Stimulated activated memory B cell treated with anti-CD40 and anti-IgM and Interleukin-4, amounts not matched to agents 10 μg/mL and 1 μg/mL and 100 μg/mL, for 72 hours (primary cell): ENCODE results near the gene CTLA4.

Experiments used
- ATAC-seq: fragments of 150-1000 bp; cut with Tn5 transposase; 2 replicates; pipeline ENCODE4 v1.10.0; 2021
- H3K27ac Mint-ChIP-seq: one replicate; pipeline ENCODE4 v1.8.0; 2022; ENCODE audit warnings: mild to moderate bottlenecking, mixed read lengths
- H3K27me3 Mint-ChIP-seq: one replicate; pipeline ENCODE4 v1.8.0; 2022; ENCODE audit warnings: mixed read lengths
- H3K36me3 Mint-ChIP-seq: one replicate; pipeline ENCODE4 v1.8.0; 2022; ENCODE audit warnings: mixed read lengths
- H3K4me1 Mint-ChIP-seq: one replicate; pipeline ENCODE4 v1.8.0; 2022; ENCODE audit warnings: mixed read lengths
- H3K4me3 Mint-ChIP-seq: one replicate; pipeline ENCODE4 v1.8.0; 2022; ENCODE audit warnings: mild to moderate bottlenecking, moderate library complexity, mixed read lengths
- H3K9me3 Mint-ChIP-seq: one replicate; pipeline ENCODE4 v1.8.0; 2022; ENCODE audit warnings: mixed read lengths

CTLA4 gene

DNA sequence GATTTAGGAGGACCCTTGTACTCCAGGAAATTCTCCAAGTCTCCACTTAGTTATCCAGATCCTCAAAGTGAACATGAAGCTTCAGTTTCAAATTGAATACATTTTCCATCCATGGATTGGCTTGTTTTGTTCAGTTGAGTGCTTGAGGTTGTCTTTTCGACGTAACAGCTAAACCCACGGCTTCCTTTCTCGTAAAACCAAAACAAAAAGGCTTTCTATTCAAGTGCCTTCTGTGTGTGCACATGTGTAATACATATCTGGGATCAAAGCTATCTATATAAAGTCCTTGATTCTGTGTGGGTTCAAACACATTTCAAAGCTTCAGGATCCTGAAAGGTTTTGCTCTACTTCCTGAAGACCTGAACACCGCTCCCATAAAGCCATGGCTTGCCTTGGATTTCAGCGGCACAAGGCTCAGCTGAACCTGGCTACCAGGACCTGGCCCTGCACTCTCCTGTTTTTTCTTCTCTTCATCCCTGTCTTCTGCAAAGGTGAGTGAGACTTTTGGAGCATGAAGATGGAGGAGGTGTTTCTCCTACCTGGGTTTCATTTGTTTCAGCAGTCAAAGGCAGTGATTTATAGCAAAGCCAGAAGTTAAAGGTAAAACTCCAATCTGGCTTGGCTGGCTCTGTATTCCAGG lies at the start of gene CTLA4:
CTLA4 (plus strand) TSS at position 211 of the 640 bp plus-strand sequence; CDS start at position 383, 172 bp downstream.
- H3K4me1 Mint-ChIP-seq, result peaks cover 31% of the 10 kb centered on the region
- no peak for ATAC-seq
- peaks cover 3% of the 10 kb centered on the region for H3K9me3 Mint-ChIP-seq
- no peak within 1 kb of the TSS for H3K27ac Mint-ChIP-seq
- no peaks in the 10 kb centered on the region for H3K36me3 Mint-ChIP-seq
- peaks cover 25% of the 10 kb centered on the region for H3K27me3 Mint-ChIP-seq
- H3K4me3 Mint-ChIP-seq, result no peak within 1 kb of the TSS

DNA sequence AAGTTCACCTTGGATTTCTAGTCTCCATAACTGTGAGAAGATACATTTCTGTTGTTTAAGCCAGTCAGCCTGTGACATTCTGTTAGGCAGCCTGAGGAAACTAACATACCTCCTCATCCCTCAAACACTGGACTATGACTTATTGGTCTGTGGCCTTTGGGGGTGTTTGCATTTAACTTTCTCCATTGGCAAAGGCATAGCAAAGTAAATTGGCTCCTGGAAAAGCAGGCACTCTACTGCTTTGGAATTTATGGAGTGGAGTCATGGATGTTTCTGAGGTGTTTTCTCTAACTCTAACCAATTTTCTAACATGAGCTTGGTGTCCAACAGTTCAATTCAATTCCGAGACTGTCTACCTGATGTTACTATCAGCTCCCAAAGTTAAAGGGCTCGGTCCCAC lies 48.9 kb upstream of the CTLA4 start:
- Mint-ChIP-seq H3K4me3 (no peak overlapping the region), H3K9me3 (no peaks in the 10 kb centered on the region), H3K4me1 (peaks cover 12% of the 10 kb centered on the region), H3K27me3 (peaks cover 80% of the 10 kb centered on the region), H3K36me3 (no peaks in the 10 kb centered on the region), H3K27ac (no peak overlapping the region)
- ATAC-seq, result no peak

DNA sequence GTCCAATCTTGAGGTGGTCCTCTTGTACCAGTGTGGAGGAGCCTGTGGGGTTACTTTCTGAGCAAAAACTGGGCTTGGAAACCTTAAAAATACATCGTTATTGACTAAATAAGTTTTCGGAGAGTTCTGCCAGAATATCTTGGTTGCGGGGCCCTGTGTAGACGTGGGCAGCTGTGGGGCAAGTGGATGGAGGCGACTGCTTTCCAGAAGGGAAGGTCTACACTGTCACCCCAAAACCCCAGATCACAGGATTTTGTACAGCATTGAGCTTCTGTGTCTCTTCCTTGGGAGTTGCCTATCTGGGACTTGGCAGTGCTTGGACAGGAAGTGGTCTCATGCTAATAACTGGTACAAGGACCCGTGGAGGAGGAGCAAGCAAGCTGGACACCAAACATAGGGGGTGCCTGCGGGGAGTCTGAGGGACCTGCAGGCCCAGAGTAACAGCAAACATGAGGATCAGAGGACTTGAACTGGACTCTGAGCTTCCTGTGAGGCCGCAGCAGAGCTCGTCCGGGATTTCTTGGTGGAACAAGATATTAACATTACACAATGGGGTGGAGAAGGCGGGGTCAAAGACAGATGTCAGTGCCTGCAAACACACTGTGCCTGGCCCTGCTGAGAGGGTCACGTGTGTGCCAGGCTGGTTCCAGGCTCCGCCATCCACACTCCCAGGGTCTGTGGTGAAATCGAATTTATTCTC lies 48.0 kb upstream of the CTLA4 start:
- no peaks in the 10 kb centered on the region for H3K9me3 Mint-ChIP-seq
- peaks cover 80% of the 10 kb centered on the region for H3K27me3 Mint-ChIP-seq
- H3K36me3 Mint-ChIP-seq, result no peaks in the 10 kb centered on the region
- no peak overlapping the region for H3K4me3 Mint-ChIP-seq
- no peak for ATAC-seq
- H3K27ac Mint-ChIP-seq, result no peak overlapping the region
- peaks cover 12% of the 10 kb centered on the region for H3K4me1 Mint-ChIP-seq

DNA sequence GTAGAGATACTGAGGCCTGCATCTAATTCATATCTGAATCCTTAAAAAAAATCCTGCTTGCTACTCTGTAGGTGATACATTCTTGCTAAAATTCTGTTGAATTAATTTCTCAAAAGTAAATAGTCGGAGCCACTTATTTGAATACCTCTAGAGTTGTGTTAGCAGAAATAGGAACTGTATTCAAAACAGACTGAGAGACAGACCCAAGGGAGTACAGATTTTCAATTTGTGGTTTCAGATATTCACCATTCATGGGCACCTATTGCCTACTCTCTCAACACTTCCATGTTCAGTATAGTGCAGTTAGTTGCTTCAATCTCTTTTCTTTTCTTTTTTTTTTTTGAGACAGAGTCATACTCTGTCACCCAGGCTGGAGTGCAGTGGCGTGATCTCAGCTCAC lies 46.6 kb upstream of the CTLA4 start:
- H3K27ac Mint-ChIP-seq, result no peak overlapping the region
- H3K27me3 Mint-ChIP-seq, result peaks cover 72% of the 10 kb centered on the region
- H3K4me1 Mint-ChIP-seq, result peaks cover 6% of the 10 kb centered on the region
- no peak overlapping the region for H3K4me3 Mint-ChIP-seq
- ATAC-seq, result peak; percentile 77
- H3K9me3 Mint-ChIP-seq, result no peaks in the 10 kb centered on the region
- no peaks in the 10 kb centered on the region for H3K36me3 Mint-ChIP-seq

DNA sequence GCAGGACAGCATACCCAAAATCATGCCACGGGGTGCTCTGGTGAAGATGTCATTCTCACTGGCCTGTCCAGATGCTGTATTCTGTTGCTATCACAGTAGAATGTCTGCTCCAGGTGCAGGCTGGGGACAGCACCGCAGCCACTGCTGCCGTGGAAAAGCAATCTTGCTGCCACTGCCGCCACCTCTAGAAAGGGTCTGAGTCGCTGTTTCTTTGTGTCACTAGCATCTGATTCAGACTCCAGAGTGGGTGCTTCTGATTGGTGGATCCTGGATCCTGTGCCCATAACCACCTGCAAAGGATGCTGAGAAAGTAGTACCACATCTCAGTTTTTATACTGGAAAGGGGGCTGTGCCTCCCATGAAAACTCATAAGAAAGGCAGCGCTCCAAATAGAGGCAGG lies 45.3 kb upstream of the CTLA4 start:
- no peaks in the 10 kb centered on the region for H3K36me3 Mint-ChIP-seq
- no peak overlapping the region for H3K27ac Mint-ChIP-seq
- peaks cover 59% of the 10 kb centered on the region for H3K27me3 Mint-ChIP-seq
- no peak for ATAC-seq
- no peaks in the 10 kb centered on the region for H3K9me3 Mint-ChIP-seq
- H3K4me3 Mint-ChIP-seq, result no peak overlapping the region
- peaks cover 6% of the 10 kb centered on the region for H3K4me1 Mint-ChIP-seq

DNA sequence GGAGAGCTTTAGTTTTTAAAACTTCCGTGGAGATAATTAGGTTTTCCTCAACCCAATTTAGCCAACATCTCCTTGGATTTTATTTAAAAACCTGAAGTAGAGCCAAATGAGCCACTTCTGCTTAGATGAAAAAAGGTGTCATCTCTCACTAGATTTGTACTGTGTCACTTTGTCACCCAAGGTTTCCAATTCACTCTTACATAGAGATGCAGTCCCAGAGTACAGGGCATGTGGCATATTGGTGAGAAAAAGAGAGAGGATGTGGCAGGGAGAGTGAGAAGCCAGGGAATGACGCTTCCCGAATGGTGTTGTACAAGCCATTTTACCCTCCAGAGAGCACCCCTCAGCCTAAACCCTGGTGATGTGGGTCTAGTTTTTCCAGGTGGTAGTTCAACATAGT lies 44.4 kb upstream of the CTLA4 start:
- H3K27me3 Mint-ChIP-seq, result peaks cover 53% of the 10 kb centered on the region
- ATAC-seq, result no peak
- no peak overlapping the region for H3K27ac Mint-ChIP-seq
- no peaks in the 10 kb centered on the region for H3K36me3 Mint-ChIP-seq
- no peak overlapping the region for H3K4me3 Mint-ChIP-seq
- H3K4me1 Mint-ChIP-seq, result peaks cover 6% of the 10 kb centered on the region
- H3K9me3 Mint-ChIP-seq, result peaks cover 2% of the 10 kb centered on the region

DNA sequence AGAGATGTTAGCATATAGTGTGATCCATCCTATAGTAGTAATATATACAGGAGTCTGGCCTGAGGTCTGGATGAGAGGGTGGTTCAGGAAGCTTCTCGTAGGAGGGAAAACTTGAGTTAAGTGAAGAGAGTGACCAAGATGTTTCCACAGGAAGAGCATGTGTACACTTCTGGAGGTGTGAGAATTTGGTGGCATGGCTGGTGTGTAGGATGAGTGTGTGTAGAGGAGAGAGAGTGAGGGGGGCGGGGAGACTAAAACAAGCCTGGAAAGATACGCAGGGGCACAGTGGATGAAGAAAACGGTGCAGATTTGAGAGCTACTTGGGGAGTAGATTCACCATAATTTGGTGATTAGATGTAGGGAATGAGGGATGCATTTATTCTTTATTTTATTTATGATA lies 43.5 kb upstream of the CTLA4 start:
- Mint-ChIP-seq H3K9me3 (peaks cover 2% of the 10 kb centered on the region), H3K27ac (no peak overlapping the region), H3K27me3 (peaks cover 51% of the 10 kb centered on the region), H3K4me1 (peaks cover 6% of the 10 kb centered on the region), H3K36me3 (no peaks in the 10 kb centered on the region), H3K4me3 (no peak overlapping the region)
- ATAC-seq, result no peak

DNA sequence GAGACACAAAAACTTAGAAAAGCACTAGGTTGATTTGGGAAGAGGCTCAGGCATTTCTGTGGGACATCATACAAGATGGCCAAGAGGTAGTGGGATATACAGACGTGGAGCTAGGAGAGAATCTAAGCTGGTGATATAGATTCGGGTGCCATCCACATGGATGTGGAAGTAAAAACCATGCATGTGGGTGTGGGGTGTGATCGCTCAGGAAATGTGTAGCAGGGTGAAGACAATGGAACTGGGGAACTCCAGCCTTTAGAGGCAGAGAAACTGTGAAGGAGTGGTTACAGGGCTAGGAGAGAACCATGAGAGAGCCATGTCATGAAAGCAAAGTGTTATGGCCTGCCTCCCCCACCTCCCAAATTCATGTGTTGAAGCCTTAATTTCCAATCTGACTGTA lies 43.0 kb upstream of the CTLA4 start:
- no peak for ATAC-seq
- Mint-ChIP-seq H3K9me3 (peaks cover 2% of the 10 kb centered on the region), H3K4me3 (no peak overlapping the region), H3K36me3 (no peaks in the 10 kb centered on the region), H3K27ac (no peak overlapping the region), H3K27me3 (peaks cover 49% of the 10 kb centered on the region), H3K4me1 (peaks cover 6% of the 10 kb centered on the region)

DNA sequence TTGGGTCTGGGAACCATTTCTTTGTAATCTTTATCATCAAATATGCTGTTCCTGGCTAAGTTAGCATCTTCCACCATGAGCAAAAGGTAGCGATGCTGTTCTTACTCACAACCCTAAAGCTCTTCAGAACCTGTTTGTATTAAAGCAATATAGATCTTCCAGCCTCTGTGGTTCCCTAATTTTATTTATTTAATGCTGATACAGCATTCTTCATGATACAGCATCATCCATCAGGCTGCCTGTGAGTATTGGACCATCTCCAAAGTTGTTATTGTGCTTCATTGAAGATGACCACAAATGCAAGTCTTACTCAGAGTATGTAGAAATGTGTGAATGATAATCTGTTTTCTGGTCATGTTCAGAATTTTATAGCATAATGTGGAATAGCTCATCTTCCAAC lies 40.9 kb upstream of the CTLA4 start:
- ATAC-seq, result no peak
- no peaks in the 10 kb centered on the region for H3K36me3 Mint-ChIP-seq
- H3K4me1 Mint-ChIP-seq, result no peaks in the 10 kb centered on the region
- H3K4me3 Mint-ChIP-seq, result no peak overlapping the region
- no peak overlapping the region for H3K27ac Mint-ChIP-seq
- H3K27me3 Mint-ChIP-seq, result peaks cover 59% of the 10 kb centered on the region
- H3K9me3 Mint-ChIP-seq, result peaks cover 2% of the 10 kb centered on the region

DNA sequence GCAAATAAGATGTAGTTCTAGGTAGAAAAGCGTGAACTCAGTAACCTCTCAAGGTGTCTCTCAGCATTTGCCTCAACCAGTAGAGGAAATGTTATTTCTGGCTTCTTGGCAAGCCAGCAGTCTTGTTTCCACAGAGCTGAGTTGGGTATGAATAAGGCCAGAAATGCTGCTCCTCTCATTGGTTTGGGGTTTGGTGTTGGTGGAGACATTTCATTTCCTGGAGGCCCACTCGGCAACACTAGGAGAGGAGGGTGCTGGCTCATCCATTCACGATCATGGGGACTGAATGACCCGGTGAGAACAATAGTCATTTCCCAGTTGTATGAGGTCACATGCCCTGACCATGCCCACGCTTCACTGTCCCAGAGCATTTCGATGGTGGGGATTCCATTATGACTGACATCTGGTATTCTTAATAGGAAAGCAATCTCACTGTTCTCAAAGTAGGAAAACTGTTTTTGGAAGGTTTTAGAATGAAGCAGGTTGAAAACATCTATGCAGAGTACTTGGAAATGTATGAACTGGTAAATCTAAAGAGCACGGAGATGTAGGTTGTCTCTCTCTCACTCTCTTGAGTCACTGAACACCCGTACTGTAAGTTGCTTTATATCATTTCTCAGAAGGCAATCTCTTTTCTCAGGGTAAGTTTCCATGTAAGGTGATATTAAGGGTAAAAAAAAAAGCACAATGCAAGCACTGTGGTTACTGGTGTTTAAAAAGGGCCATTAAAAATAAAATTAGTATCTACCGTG lies 37.1 kb upstream of the CTLA4 start:
- Mint-ChIP-seq H3K9me3 (peaks cover 7% of the 10 kb centered on the region), H3K27me3 (peaks cover 51% of the 10 kb centered on the region), H3K4me1 (no peaks in the 10 kb centered on the region), H3K27ac (no peak overlapping the region), H3K4me3 (no peak overlapping the region), H3K36me3 (no peaks in the 10 kb centered on the region)
- no peak for ATAC-seq

DNA sequence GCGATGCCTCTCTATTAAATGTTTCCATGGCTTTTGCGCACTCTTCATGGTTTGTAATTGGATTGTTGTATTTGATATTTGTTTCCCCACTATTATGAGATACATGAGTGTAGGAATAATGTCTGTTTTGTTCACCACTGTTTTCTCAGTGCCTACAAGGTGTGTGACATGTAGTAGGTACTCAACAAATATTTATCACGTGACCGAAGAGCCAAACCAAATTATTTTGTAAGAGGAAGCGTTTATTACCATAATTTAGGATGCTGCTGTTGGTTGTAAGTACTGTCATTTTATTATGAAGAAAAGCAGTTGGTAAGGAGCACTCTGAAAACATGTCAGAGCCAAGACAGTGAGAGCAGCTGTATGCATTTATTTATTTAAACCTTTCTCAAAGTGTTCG lies 32.2 kb upstream of the CTLA4 start:
- H3K36me3 Mint-ChIP-seq, result no peaks in the 10 kb centered on the region
- H3K4me3 Mint-ChIP-seq, result no peak overlapping the region
- H3K9me3 Mint-ChIP-seq, result peaks cover 5% of the 10 kb centered on the region
- no peak overlapping the region for H3K27ac Mint-ChIP-seq
- ATAC-seq, result no peak
- H3K27me3 Mint-ChIP-seq, result peaks cover 54% of the 10 kb centered on the region
- H3K4me1 Mint-ChIP-seq, result no peaks in the 10 kb centered on the region

DNA sequence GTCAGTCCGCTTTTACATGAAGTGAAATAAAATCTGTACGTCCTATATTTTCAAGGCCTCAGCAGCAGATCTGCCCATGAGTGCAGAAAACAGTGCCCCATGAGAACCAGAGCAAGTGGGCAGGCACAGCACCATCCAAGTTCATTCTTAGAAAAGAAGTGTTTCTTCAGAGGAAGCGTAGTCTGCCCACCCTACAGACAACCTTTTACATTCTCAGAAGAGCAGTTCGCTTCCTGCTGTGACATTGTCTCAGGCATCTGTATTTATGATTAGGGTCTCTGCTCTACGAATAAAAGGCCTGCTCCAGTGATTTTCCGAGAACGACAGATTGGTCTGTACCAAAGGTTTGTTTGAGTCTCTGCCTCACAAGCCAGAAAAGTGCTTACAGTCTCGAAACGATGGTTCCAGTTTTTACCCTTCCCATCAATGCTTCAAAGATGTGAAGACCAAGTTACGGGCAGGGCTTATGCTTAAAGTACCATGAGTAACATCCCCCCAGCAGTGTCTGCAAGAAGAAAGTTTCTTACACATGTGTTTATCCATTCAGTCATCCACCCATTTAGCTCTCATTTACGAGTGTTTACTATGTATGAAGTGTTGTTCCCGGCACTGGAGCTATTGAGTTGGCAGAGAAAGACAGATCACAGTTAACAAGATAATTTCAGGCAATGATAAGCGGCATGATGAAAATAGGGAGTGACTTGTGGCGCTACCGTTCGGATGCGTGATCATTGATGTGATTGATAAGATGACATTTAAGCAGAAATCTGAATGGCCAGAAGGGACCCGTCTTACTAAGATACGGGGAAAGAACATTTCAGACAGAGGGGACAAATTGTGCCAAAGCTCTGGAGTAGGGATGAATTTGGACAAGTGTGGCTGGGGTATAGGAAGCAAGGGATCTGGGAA lies 31.4 kb upstream of the CTLA4 start:
- ATAC-seq, result no peak
- Mint-ChIP-seq H3K36me3 (no peaks in the 10 kb centered on the region), H3K27me3 (peaks cover 55% of the 10 kb centered on the region), H3K4me3 (no peak overlapping the region), H3K4me1 (no peaks in the 10 kb centered on the region), H3K9me3 (peaks cover 5% of the 10 kb centered on the region), H3K27ac (no peak overlapping the region)

DNA sequence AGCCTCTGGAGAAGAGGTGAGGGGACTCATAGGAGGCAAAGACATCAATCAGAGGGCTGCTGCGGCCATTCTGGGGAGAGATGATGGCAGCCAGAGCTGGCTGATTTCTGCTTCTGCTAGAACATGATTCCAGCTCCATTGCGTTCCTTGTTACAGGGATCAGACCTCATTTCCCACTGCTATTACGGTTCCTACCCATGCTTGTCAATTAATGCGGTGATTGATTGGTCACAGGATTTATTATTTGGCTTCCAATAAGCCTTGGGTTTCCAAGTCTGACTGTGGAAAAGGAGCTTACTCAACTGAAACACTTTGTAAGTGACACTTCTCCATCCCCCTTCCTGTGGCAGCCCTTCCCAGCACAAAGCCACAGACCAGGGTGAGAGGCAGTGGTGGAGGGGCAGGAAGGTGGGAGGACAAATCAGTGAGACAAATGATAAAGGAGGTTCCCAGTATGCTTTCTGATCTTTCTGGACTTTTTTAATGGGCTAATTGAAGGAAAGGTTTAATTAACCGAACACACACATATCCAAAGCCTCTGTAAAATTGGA lies 26.8 kb upstream of the CTLA4 start:
- no peak for ATAC-seq
- no peak overlapping the region for H3K27ac Mint-ChIP-seq
- peaks cover 37% of the 10 kb centered on the region for H3K27me3 Mint-ChIP-seq
- H3K4me3 Mint-ChIP-seq, result no peak overlapping the region
- H3K36me3 Mint-ChIP-seq, result no peaks in the 10 kb centered on the region
- no peaks in the 10 kb centered on the region for H3K4me1 Mint-ChIP-seq
- H3K9me3 Mint-ChIP-seq, result no peaks in the 10 kb centered on the region

DNA sequence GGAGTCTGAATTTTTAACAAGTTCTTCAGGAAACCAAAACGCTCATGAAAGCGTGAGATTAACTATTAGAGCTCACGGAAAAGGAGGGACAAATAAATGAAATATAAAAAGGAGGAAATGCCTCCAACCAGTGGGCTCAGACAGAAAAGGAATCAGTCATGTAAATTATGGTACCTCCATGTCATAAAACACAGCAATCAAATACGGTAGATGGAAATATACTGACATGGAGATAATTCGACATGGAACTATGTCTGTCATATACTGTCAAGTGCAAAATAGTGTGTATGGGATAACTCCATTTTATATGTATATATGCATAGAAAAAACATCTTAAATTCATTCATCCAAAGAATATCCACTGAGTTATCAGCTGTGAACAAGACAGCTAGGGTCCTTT lies 25.9 kb upstream of the CTLA4 start:
- no peaks in the 10 kb centered on the region for H3K4me1 Mint-ChIP-seq
- no peak for ATAC-seq
- no peaks in the 10 kb centered on the region for H3K9me3 Mint-ChIP-seq
- no peak overlapping the region for H3K27ac Mint-ChIP-seq
- H3K27me3 Mint-ChIP-seq, result peaks cover 37% of the 10 kb centered on the region
- H3K36me3 Mint-ChIP-seq, result no peaks in the 10 kb centered on the region
- H3K4me3 Mint-ChIP-seq, result no peak overlapping the region

DNA sequence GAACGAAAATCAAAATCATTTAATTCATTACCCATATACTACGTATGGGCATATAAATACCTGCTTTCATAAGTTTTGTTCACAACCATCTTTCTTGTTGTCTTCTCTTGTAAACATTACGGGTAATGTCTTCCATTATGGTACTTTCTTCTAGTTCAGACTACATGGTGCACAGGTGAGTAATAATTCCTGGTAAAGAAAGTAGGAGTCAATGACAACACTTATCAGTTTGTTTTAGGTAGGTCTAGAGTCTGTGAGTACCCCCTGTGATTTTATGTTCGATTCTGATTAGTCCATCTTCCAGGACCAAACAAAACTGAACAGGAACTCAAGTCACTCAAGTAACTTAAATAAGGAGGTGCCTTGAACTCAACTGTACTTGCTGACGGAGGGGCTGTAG lies 25.2 kb upstream of the CTLA4 start:
- Mint-ChIP-seq H3K36me3 (no peaks in the 10 kb centered on the region), H3K27ac (no peak overlapping the region), H3K4me1 (no peaks in the 10 kb centered on the region), H3K27me3 (peaks cover 37% of the 10 kb centered on the region), H3K9me3 (no peaks in the 10 kb centered on the region), H3K4me3 (no peak overlapping the region)
- ATAC-seq, result no peak
